Activated T-cell treated with anti-CD3 and anti-CD28 coated beads for 24 hours (primary cell): ENCODE results near the gene COPB2.

Source experiments
- DNase-seq: peaks from one replicate; pipeline ENCODE4 v3.0.0-alpha.2; 2020; ENCODE audit warnings: low read depth

Gene COPB2

GRCh38 chr3:139327231-139327630 is 62.2 kb downstream of the COPB2 start:
- no peak for DNase-seq

GRCh38 chr3:139326707-139327106 is 62.7 kb downstream of the COPB2 start:
- no peak for DNase-seq

- no peak for DNase-seq
Measured at GRCh38 chr3:139326131-139326530, 63.3 kb downstream of the COPB2 start.

GRCh38 chr3:139325551-139325950 is 63.9 kb downstream of the COPB2 start:
- no peak for DNase-seq

- DNase-seq: no peak
Measured at GRCh38 chr3:139324456-139324855, 65.0 kb downstream of the COPB2 start.

- no peak for DNase-seq
Measured at GRCh38 chr3:139323146-139323545, 66.3 kb downstream of the COPB2 start.

- DNase-seq: no peak
Measured at GRCh38 chr3:139322346-139322745, 67.1 kb downstream of the COPB2 start.

GRCh38 chr3:139320551-139321309 is 68.7 kb downstream of the COPB2 start:
- no peak for DNase-seq

- no peak for DNase-seq
Measured at GRCh38 chr3:139319428-139320402, 69.7 kb downstream of the COPB2 start.

GRCh38 chr3:139318826-139319225 is 70.6 kb downstream of the COPB2 start:
- DNase-seq: no peak

- DNase-seq: no peak
Measured at GRCh38 chr3:139318431-139318816, 71.0 kb downstream of the COPB2 start.

GRCh38 chr3:139317660-139318430 is 71.6 kb downstream of the COPB2 start:
- no peak for DNase-seq

GRCh38 chr3:139317215-139317614 is 72.2 kb downstream of the COPB2 start:
- DNase-seq: no peak

- no peak for DNase-seq
Measured at GRCh38 chr3:139313921-139314320, 75.5 kb downstream of the COPB2 start.

- DNase-seq: no peak
Measured at GRCh38 chr3:139312959-139313358, 76.5 kb downstream of the COPB2 start.

GRCh38 chr3:139312416-139312815 is 77.0 kb downstream of the COPB2 start:
- DNase-seq: no peak

- DNase-seq: no peak
Measured at GRCh38 chr3:139311557-139311956, 77.9 kb downstream of the COPB2 start.

GRCh38 chr3:139310474-139310933 is 78.9 kb downstream of the COPB2 start:
- no peak for DNase-seq

- DNase-seq: no peak
Measured at GRCh38 chr3:139309880-139310279, 79.6 kb downstream of the COPB2 start.

GRCh38 chr3:139309061-139309591 is 80.3 kb downstream of the COPB2 start:
- no peak for DNase-seq

GRCh38 chr3:139308560-139308959 is 80.9 kb downstream of the COPB2 start:
- no peak for DNase-seq
